AG09319 (cell line): ENCODE data around the gene PPIB.

Experiments used
- DNase-seq: peaks from one replicate; pipeline ENCODE4 v3.0.0-alpha.2; 2010; ENCODE audit warnings: low read depth; ENCODE audit errors: extremely low read depth
- CTCF ChIP-seq: IDR thresholded peaks from 2 replicates; pipeline ENCODE4 v1.5.1; 2011; ENCODE audit warnings: low read depth, mild to moderate bottlenecking, inconsistent platforms, low read length, moderate library complexity

The PPIB gene

GRCh38 chr15:64136347-64136746, 26.5 kb downstream of the PPIB start:
- no peak for TF ChIP-seq CTCF
- DNase-seq = no peak

GRCh38 chr15:64134345-64134829, 28.4 kb downstream of the PPIB start:
- no peak for TF ChIP-seq CTCF
- no peak for DNase-seq

- DNase-seq = no peak
- no peak for TF ChIP-seq CTCF
Observed at GRCh38 chr15:64133623-64134344, 29.0 kb downstream of the PPIB start.

GRCh38 chr15:64132217-64132616, 30.6 kb downstream of the PPIB start:
- DNase-seq = no peak
- no peak for TF ChIP-seq CTCF

- TF ChIP-seq CTCF = no peak
- no peak for DNase-seq
Observed at GRCh38 chr15:64131547-64131946, 31.3 kb downstream of the PPIB start.

- TF ChIP-seq CTCF = no peak
- DNase-seq = no peak
Observed at GRCh38 chr15:64130159-64130558, 32.7 kb downstream of the PPIB start.

GRCh38 chr15:64127521-64128270, 35.1 kb downstream of the PPIB start:
- DNase-seq = no peak
- no peak for TF ChIP-seq CTCF
